Lower leg skin (tissue), 4 donors: ENCODE data around the gene SORT1. TPM values are rescaled to one million over a fixed set of nuclear protein-coding genes. Genes with fewer than 3 reads are reported as not detected.

Experiments used
- DNase-seq, 2 donors: peaks; one replicate each; pipeline ENCODE4 v3.0.0-alpha.2; 2019; ENCODE audit warnings: low spot score in 2 of 2
- H3K4me3 ChIP-seq: fragments of 200-600 bp; sonication (generic); 2 replicates; pipeline ENCODE4 v1.5.1; 2017; ENCODE audit warnings: mild to moderate bottlenecking, low read depth; ENCODE audit not compliant: poor library complexity, severe bottlenecking
- CTCF ChIP-seq, 3 donors: fragments of 450-650 bp; IDR thresholded peaks; one replicate each; pipeline ENCODE4 v1.5.1; 2016; ENCODE audit warnings: antibody characterized with exemption in 3 of 3, mild to moderate bottlenecking in 3 of 3, moderate library complexity in 2 of 3
- POLR2A ChIP-seq, 2 donors: fragments of 450-650 bp; IDR thresholded peaks; one replicate each; pipeline ENCODE4 v1.6.1; 2016 to 2017; ENCODE audit warnings: antibody characterized with exemption in 2 of 2, mild to moderate bottlenecking in 1 of 2, moderate library complexity in 1 of 2
- WGBS, 2 donors: methylation state at CpG; one replicate each; pipeline ENCODE4 v1.1.5; 2018; 5-methylcytosine and 5-hydroxymethylcytosine counted together
- intact Hi-C: fragments of 100-400 bp; cut with DNase I; formaldehyde crosslinking; loops from one replicate; pipeline ENCODE4 v1.15.0; 2023; ENCODE audit warnings: low total_unique reads
- total RNA-seq, 4 donors: library from RNA; depleted of rRNA; stranded (reverse); fragments of >200 nt; gene quantifications; one replicate each; pipeline ENCODE4 v1.1.0, GENCODE V29; 2016

Gene SORT1
- total RNA-seq, 4 donors from 2014 or later, result 29.8 to 53.1 (median 39.5) TPM

GRCh38 chr1:109386054-109386717 lies 11.5 kb downstream of the SORT1 start:
- H3K4me3 ChIP-seq, result no peak overlapping the region
- TF ChIP-seq POLR2A (IDR thresholded peaks at IDR 0.05), result no peak
- TF ChIP-seq CTCF (IDR thresholded peaks at IDR 0.05), result no peak
- intact Hi-C loops, result no loop called here
- DNase-seq, result no peak
- 95 to 96% methylated on average over 2 of the region's 2 CpGs for WGBS, 2 donors

GRCh38 chr1:109385417-109385816 lies 12.3 kb downstream of the SORT1 start:
- TF ChIP-seq CTCF (IDR thresholded peaks at IDR 0.05), result no peak
- TF ChIP-seq POLR2A (IDR thresholded peaks at IDR 0.05), result no peak
- 44 to 54% methylated on average over 2 of the region's 2 CpGs for WGBS, 2 donors
- no peak overlapping the region for H3K4me3 ChIP-seq
- no peak for DNase-seq
- intact Hi-C loops, result no loop called here

GRCh38 chr1:109383854-109384253 lies 13.9 kb downstream of the SORT1 start:
- WGBS, 2 donors, result 83 to 86% methylated on average over 7 of the region's 7 CpGs

GRCh38 chr1:109383087-109383779 lies 14.5 kb downstream of the SORT1 start:
- 64 to 72% methylated on average over 2 of the region's 2 CpGs for WGBS, 2 donors
- intact Hi-C loops, result no loop called here
- no peak for DNase-seq
- no peak overlapping the region for H3K4me3 ChIP-seq
- no peak for TF ChIP-seq CTCF (IDR thresholded peaks at IDR 0.05)
- TF ChIP-seq POLR2A (IDR thresholded peaks at IDR 0.05), result no peak

More at GRCh38 chr1:109383854-109384253, 13.9 kb downstream of the SORT1 start:
- TF ChIP-seq CTCF (IDR thresholded peaks at IDR 0.05) (no peak), POLR2A (IDR thresholded peaks at IDR 0.05) (no peak)
- no peak overlapping the region for H3K4me3 ChIP-seq
- no peak for DNase-seq
- intact Hi-C loops, result no loop called here

- H3K4me3 ChIP-seq, result no peak overlapping the region
- WGBS, 2 donors, result 78 to 87% methylated on average over 2 of the region's 2 CpGs
- TF ChIP-seq CTCF (IDR thresholded peaks at IDR 0.05) (no peak), POLR2A (IDR thresholded peaks at IDR 0.05) (no peak)
- no peak for DNase-seq
- intact Hi-C loops, result no loop called here
These were observed 16.1 kb downstream of the SORT1 start for GRCh38 chr1:109381573-109381972.
